A549 (cell line): Measurements from ENCODE around the gene CCDC73. TPM values are rescaled to one million over a fixed set of nuclear protein-coding genes. Genes with fewer than 3 reads are reported as not detected.

ENCODE experiments used
- ATAC-seq, 2 experiments: fragments of 200-7000 bp in 1 of 2; fragments of >200 bp in 1 of 2; cut with Nextera tagmentation in 1 of 2; cut with Tn5 transposase in 1 of 2; 3 replicates each; pipeline versions ENCODE4 v1.8.0 to v1.9.1; 2018 to 2020; ENCODE audit warnings: mild to moderate bottlenecking in 1 of 2, moderate library complexity in 1 of 2
- CTCF ChIA-PET: fragments of 300-600 bp; sonication (Branson Sonifier 250); formaldehyde crosslinking; extraction: SDS; loops from one replicate; lab custom pipeline; 2021; ENCODE audit warnings: antibody characterized with exemption, inconsistent platforms; lab: Yijun Ruan, JAX
- POLR2A ChIA-PET: fragments of 350-600 bp; formaldehyde crosslinking; extraction: SDS; loops from one replicate; lab custom pipeline; 2021; ENCODE audit warnings: antibody characterized with exemption, inconsistent platforms; lab: Yijun Ruan, JAX
- DNase-seq, 2 experiments: peaks; one replicate each; pipeline versions ENCODE4 v3.0.0 to v3.0.0-alpha.2; 2011 to 2016; ENCODE audit warnings: low read depth in 1 of 2, low spot score in 1 of 2
- FAIRE-seq: peaks from 2 replicates; lab custom pipeline; 2011; peaks lifted over from hg19 to GRCh38; lab: Jason Lieb, UNC
- H3K27ac ChIP-seq, 2 experiments: fragments of >200 bp; sonication (Bioruptor Twin); formaldehyde crosslinking; 3 replicates each; pipeline ENCODE4 v1.5.1; 2016 to 2017
- H3K4me1 ChIP-seq: fragments of >200 bp; sonication (Bioruptor Twin); formaldehyde crosslinking; 3 replicates; pipeline ENCODE4 v1.6.1; 2016
- H3K4me2 ChIP-seq: fragments of >200 bp; sonication (Bioruptor Twin); formaldehyde crosslinking; 3 replicates; pipeline ENCODE4 v1.6.1; 2016
- H3K4me3 ChIP-seq: fragments of >200 bp; sonication (Bioruptor Twin); formaldehyde crosslinking; 3 replicates; pipeline ENCODE4 v1.5.1; 2016
- H3K9me3 ChIP-seq: fragments of >200 bp; sonication (Bioruptor Twin); formaldehyde crosslinking; 3 replicates; pipeline ENCODE4 v1.6.1; 2016
- CBX8 ChIP-seq: fragments of 200-600 bp; sonication (generic); IDR thresholded peaks from 2 replicates; pipeline ENCODE4 v1.6.1; 2016
- CHD2 ChIP-seq: fragments of 150-350 bp; IDR thresholded peaks from 2 replicates; pipeline ENCODE4 v1.6.1; 2014; ENCODE audit warnings: low read length; ENCODE audit not compliant: partially characterized antibody
- CTCF ChIP-seq: fragments of >200 bp; sonication (Bioruptor Twin); formaldehyde crosslinking; IDR thresholded peaks from 3 replicates; pipeline ENCODE4 v1.5.1; 2016
- EHF ChIP-seq: fragments of 250-450 bp; sonication (Bioruptor Pico); IDR thresholded peaks from 2 replicates; pipeline ENCODE4 v1.5.0; 2020; ENCODE audit warnings: mild to moderate bottlenecking
- EHMT2 ChIP-seq: fragments of 200-600 bp; sonication (generic); IDR thresholded peaks from 2 replicates; pipeline ENCODE4 v1.6.1; 2016; ENCODE audit warnings: antibody characterized with exemption, low read depth, mild to moderate bottlenecking, moderate library complexity
- EP300 ChIP-seq, 2 experiments: fragments of >200 bp; sonication (Bioruptor Twin); formaldehyde crosslinking; IDR thresholded peaks; 2 replicates in 1 of 2; 3 replicates in 1 of 2; pipeline ENCODE4 v1.6.1; 2016 to 2017
- FOXS1 ChIP-seq: fragments of 250-450 bp; sonication (Bioruptor Pico); IDR thresholded peaks from 2 replicates; pipeline ENCODE4 v1.5.0; 2020; ENCODE audit warnings: mild to moderate bottlenecking, moderate library complexity
- GATA3 ChIP-seq: IDR thresholded peaks from 2 replicates; pipeline ENCODE4 v1.6.1; 2012; ENCODE audit warnings: borderline replicate concordance
- HDAC2 ChIP-seq: fragments of 200-600 bp; sonication (generic); IDR thresholded peaks from 2 replicates; pipeline ENCODE4 v1.6.1; 2016
- HEYL ChIP-seq: fragments of 250-450 bp; sonication (Bioruptor Pico); IDR thresholded peaks from 2 replicates; pipeline ENCODE4 v1.8.0; 2021; ENCODE audit warnings: mild to moderate bottlenecking, moderate library complexity
- HOXB5 ChIP-seq: fragments of 250-450 bp; sonication (Bioruptor Pico); IDR thresholded peaks from 2 replicates; pipeline ENCODE4 v1.5.0; 2020; ENCODE audit warnings: mild to moderate bottlenecking, moderate library complexity
- JUNB ChIP-seq: fragments of >200 bp; sonication (Bioruptor Twin); formaldehyde crosslinking; IDR thresholded peaks from 2 replicates; pipeline ENCODE4 v1.6.1; 2016
- KDM1A ChIP-seq: fragments of 200-600 bp; sonication (generic); IDR thresholded peaks from 2 replicates; pipeline ENCODE4 v1.6.1; 2016; ENCODE audit warnings: low read depth, mild to moderate bottlenecking
- KDM5A ChIP-seq: fragments of 200-600 bp; sonication (generic); IDR thresholded peaks from 2 replicates; pipeline ENCODE4 v1.6.1; 2016; ENCODE audit warnings: antibody characterized with exemption, mild to moderate bottlenecking
- MAFK ChIP-seq: fragments of 450-650 bp; IDR thresholded peaks from 2 replicates; pipeline ENCODE4 v1.6.1; 2014; ENCODE audit not compliant: partially characterized antibody
- MAZ ChIP-seq: fragments of 150-350 bp; IDR thresholded peaks from 2 replicates; pipeline ENCODE4 v1.6.1; 2014; ENCODE audit warnings: antibody characterized with exemption, low read depth, low read length, borderline replicate concordance
- MYC ChIP-seq: IDR thresholded peaks from 2 replicates; pipeline ENCODE4 v1.6.1; 2012; ENCODE audit warnings: mild to moderate bottlenecking, inconsistent platforms, low read length, improper control_type of control experiment, borderline replicate concordance
- NPAS2 ChIP-seq: fragments of 250-450 bp; sonication (Bioruptor Pico); IDR thresholded peaks from 2 replicates; pipeline ENCODE4 v1.8.0; 2022; ENCODE audit warnings: mild to moderate bottlenecking, moderate library complexity, borderline replicate concordance
- NR3C1 ChIP-seq: fragments of >200 bp; sonication (Bioruptor Twin); formaldehyde crosslinking; IDR thresholded peaks from 3 replicates; pipeline ENCODE4 v1.6.1; 2017
- PHF8 ChIP-seq: fragments of 200-600 bp; sonication (generic); IDR thresholded peaks from 2 replicates; pipeline ENCODE4 v1.6.1; 2016; ENCODE audit warnings: low read depth, mild to moderate bottlenecking, antibody characterized with exemption, moderate library complexity, borderline replicate concordance
- POLR2AphosphoS2 ChIP-seq: conservative IDR thresholded peaks from 2 replicates; pipeline ENCODE4 v1.6.1; 2012; ENCODE audit warnings: low read length, improper control_type of control experiment, inconsistent platforms
- RNF2 ChIP-seq: fragments of 200-600 bp; sonication (generic); IDR thresholded peaks from 2 replicates; pipeline ENCODE4 v1.6.1; 2016; ENCODE audit warnings: low read depth, mild to moderate bottlenecking, antibody characterized with exemption, moderate library complexity, borderline replicate concordance
- TFCP2L1 ChIP-seq: fragments of 250-450 bp; sonication (Bioruptor Pico); IDR thresholded peaks from 2 replicates; pipeline ENCODE4 v1.5.0; 2021; ENCODE audit warnings: mild to moderate bottlenecking
- ZC3H11A ChIP-seq: fragments of 450-650 bp; IDR thresholded peaks from 2 replicates; pipeline ENCODE4 v1.6.1; 2014; ENCODE audit warnings: antibody characterized with exemption, mild to moderate bottlenecking
- ZFP36 ChIP-seq: fragments of 450-650 bp; IDR thresholded peaks from 2 replicates; pipeline ENCODE4 v1.6.1; 2014; ENCODE audit warnings: borderline replicate concordance; ENCODE audit not compliant: partially characterized antibody
- WGBS: methylation state at CpG from one replicate; pipeline ENCODE4 v1.1.6; 2017; ENCODE audit errors: missing lambda C conversion rate; 5-methylcytosine and 5-hydroxymethylcytosine counted together
- polyA minus RNA-seq: library from RNA; depleted of rRNA, polyadenylated mRNA; stranded (reverse); fragments of >200 nt; gene quantifications from 2 replicates; pipeline ENCODE4 v1.2.3, GENCODE V29; 2011; rRNA and poly(A)+ RNA removed
- polyA plus RNA-seq, 4 experiments: library from polyadenylated mRNA; depleted of rRNA in 3 of 4; stranded (reverse); fragments of >200 nt; fragmentation: RNase III in 1 of 4; extraction: RNeasy Plus Mini Kit Qiagen cat#74134 plus additional on column Dnase treatment in 1 of 4; gene quantifications; 2 replicates in 3 of 4; 3 replicates in 1 of 4; pipeline ENCODE4 v1.2.3, GENCODE V29; 2011 to 2017
- TF ChIP-seq, protein P1 (sequence below): fragments of 250-450 bp; sonication (Bioruptor Pico); IDR thresholded peaks from 2 replicates; pipeline ENCODE4 v1.5.0; 2021; ENCODE audit warnings: mild to moderate bottlenecking, moderate library complexity, borderline replicate concordance
- TF ChIP-seq, protein P2 (sequence below): fragments of 450-650 bp; IDR thresholded peaks from 2 replicates; pipeline ENCODE4 v1.6.1; 2014; ENCODE audit warnings: antibody characterized with exemption

The CCDC73 gene
- polyA plus RNA-seq (2011; rRNA removed): 0.03 TPM in 2 replicates
- polyA plus RNA-seq (2012; cell fraction: cytosol; rRNA removed): not detected in 2 replicates
- polyA plus RNA-seq (2012; cell fraction: nucleus; rRNA removed): not detected in 2 replicates
- 0.03 TPM in 1 of 3 replicates, not detected in the others for polyA plus RNA-seq (2017; fragmentation: RNase III; extraction: RNeasy Plus Mini Kit Qiagen cat#74134 plus additional on column Dnase treatment)
- not detected in 2 replicates for polyA minus RNA-seq

- H3K4me1 ChIP-seq: 0 out of 3 replicates have a peak, but pooled peaks cover 3% of the 10 kb centered on the region
- no peak within 1 kb of the TSS for H3K4me2 ChIP-seq
- no peak for ATAC-seq
- FAIRE-seq: no peak
- CTCF ChIA-PET: interaction anchor here (0.6 to 6.3 kb wide), 5 partner anchors 9 to 471 kb away, joined by 4 to 53 read pairs (median 4); no protein-coding TSS in a partner anchor
- no peak within 1 kb of the TSS for H3K4me3 ChIP-seq
- 88% methylated on average over 12 of the region's 12 CpGs for WGBS
- TF ChIP-seq JUNB (no peak), MYC (no peak), EHF (CRISPR knock-in tag) (no peak), EHMT2 (no peak), KDM5A (no peak), HOXB5 (CRISPR knock-in tag) (no peak), KDM1A (no peak), GATA3 (no peak), CBX8 (no peak), NR3C1 (no peak), POLR2AphosphoS2 (no peak), TFCP2L1 (CRISPR knock-in tag) (no peak), ZC3H11A (no peak), ZFP36 (no peak), EP300 (IDR thresholded peaks at IDR 0.05) (no peak), PHF8 (no peak), MAZ (no peak)
- TF ChIP-seq, protein P1, sequence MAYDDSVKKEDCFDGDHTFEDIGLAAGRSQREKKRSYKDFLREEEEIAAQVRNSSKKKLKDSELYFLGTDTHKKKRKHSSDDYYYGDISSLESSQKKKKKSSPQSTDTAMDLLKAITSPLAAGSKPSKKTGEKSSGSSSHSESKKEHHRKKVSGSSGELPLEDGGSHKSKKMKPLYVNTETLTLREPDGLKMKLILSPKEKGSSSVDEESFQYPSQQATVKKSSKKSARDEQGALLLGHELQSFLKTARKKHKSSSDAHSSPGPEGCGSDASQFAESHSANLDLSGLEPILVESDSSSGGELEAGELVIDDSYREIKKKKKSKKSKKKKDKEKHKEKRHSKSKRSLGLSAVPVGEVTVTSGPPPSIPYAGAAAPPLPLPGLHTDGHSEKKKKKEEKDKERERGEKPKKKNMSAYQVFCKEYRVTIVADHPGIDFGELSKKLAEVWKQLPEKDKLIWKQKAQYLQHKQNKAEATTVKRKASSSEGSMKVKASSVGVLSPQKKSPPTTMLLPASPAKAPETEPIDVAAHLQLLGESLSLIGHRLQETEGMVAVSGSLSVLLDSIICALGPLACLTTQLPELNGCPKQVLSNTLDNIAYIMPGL (CRISPR knock-in tag): no peak
- TF ChIP-seq, protein P2, sequence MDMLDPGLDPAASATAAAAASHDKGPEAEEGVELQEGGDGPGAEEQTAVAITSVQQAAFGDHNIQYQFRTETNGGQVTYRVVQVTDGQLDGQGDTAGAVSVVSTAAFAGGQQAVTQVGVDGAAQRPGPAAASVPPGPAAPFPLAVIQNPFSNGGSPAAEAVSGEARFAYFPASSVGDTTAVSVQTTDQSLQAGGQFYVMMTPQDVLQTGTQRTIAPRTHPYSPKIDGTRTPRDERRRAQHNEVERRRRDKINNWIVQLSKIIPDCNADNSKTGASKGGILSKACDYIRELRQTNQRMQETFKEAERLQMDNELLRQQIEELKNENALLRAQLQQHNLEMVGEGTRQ: no peak
- POLR2A ChIA-PET: no interaction called here
- DNase-seq: no peak
- no peak within 1 kb of the TSS for H3K27ac ChIP-seq
- H3K9me3 ChIP-seq: no peaks in the 10 kb centered on the region
These were observed at the start of gene CCDC73 for GRCh38 chr11:32794439-32794838. Gene CCDC73 (minus strand): TSS chr11:32794662. CDS start chr11:32760243, 34,419 bp downstream.

GRCh38 chr11:32843544-32843943, 49.1 kb upstream of the CCDC73 start:
- FAIRE-seq (no peak), ATAC-seq (no peak), DNase-seq (no peak)
- CTCF ChIA-PET: interaction anchor here (1.1 kb wide), 1 partner anchor 42 kb away, joined by 3 read pairs; no protein-coding TSS in a partner anchor
- Histone ChIP-seq H3K27ac (no peak overlapping the region), H3K4me2 (no peak overlapping the region), H3K4me1 (peaks cover 19% of the 10 kb centered on the region), H3K9me3 (no peaks in the 10 kb centered on the region), H3K4me3 (no peak overlapping the region)
- POLR2A ChIA-PET: no interaction called here
- TF ChIP-seq RNF2 (no peak), KDM1A (no peak), KDM5A (no peak), CHD2 (no peak), MAFK (no peak), FOXS1 (CRISPR knock-in tag) (no peak), GATA3 (no peak), HDAC2 (no peak), CTCF (no peak), HOXB5 (CRISPR knock-in tag) (no peak), HEYL (CRISPR knock-in tag) (no peak), NPAS2 (CRISPR knock-in tag) (no peak)
- TF ChIP-seq, protein P1 (CRISPR knock-in tag): no peak
- WGBS: 46% methylated on average over 3 of the region's 3 CpGs
